Measurements from ENCODE around the gene MRPL23. TPM values are rescaled to one million over a fixed set of nuclear protein-coding genes. Genes with fewer than 3 reads are reported as not detected.

Gene MRPL23
- total RNA-seq, 4 donors from 2014 or later, result 93.3 to 116 (median 95.0) TPM

DNA sequence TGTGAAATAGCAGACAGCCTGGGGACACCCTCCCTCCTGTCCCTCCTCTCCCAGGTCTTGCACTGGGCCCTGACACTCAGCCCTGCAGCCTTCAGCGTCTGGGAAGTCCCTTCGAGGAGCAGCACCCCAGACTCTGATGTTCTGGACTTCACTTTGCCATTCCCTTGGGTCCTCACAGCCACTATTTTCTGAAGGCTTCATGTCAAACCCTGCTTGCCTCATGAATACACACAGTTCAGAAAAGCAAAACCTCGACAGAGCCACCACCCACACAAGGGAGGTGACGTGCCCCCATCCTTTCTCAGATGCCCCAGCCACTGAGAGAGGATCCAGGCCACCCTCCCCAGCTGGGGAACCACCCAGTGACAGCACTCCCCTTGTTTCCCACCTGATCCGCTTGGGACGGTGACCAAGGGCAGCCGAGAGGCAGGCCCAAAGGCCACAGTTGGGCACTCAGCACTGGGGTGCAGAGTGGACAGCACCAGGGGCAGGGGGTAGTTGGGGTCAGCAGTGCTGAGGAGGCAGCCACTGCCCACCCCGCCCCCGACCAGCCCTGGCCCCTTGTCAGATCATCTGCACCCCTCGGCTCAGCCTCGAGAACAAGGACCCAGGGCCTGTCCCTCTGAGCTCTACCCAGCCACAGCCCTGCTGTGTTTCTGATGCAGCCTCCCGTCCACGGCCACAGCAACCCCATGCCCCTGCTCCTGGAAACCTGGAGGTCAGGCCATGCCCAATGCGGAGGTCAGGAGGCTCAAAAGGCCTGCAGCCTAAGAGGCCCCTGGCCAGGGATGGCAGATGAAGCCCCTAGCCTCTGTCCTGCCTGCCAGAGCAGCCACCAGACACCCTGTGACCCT, 30.8 kb upstream of the MRPL23 start:
- peak in 1 of 3 donors; percentile 44 for DNase-seq
- Histone ChIP-seq H3K4me3 (no peak overlapping the region), H3K27ac (peak overlapping the region in 1 of 4 donors; percentile 10), H3K36me3 (no peaks in the 10 kb centered on the region), H3K27me3 (no peaks in the 10 kb centered on the region), H3K4me1 (peaks cover 0 to 9% (median 0%) of the 10 kb centered on the region in 4 donors), H3K9me3 (no peaks in the 10 kb centered on the region)
- no peak for TF ChIP-seq POLR2A (IDR thresholded peaks at IDR 0.05)
- TF ChIP-seq, protein P1, sequence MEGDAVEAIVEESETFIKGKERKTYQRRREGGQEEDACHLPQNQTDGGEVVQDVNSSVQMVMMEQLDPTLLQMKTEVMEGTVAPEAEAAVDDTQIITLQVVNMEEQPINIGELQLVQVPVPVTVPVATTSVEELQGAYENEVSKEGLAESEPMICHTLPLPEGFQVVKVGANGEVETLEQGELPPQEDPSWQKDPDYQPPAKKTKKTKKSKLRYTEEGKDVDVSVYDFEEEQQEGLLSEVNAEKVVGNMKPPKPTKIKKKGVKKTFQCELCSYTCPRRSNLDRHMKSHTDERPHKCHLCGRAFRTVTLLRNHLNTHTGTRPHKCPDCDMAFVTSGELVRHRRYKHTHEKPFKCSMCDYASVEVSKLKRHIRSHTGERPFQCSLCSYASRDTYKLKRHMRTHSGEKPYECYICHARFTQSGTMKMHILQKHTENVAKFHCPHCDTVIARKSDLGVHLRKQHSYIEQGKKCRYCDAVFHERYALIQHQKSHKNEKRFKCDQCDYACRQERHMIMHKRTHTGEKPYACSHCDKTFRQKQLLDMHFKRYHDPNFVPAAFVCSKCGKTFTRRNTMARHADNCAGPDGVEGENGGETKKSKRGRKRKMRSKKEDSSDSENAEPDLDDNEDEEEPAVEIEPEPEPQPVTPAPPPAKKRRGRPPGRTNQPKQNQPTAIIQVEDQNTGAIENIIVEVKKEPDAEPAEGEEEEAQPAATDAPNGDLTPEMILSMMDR (IDR thresholded peaks at IDR 0.05), result no peak

DNA sequence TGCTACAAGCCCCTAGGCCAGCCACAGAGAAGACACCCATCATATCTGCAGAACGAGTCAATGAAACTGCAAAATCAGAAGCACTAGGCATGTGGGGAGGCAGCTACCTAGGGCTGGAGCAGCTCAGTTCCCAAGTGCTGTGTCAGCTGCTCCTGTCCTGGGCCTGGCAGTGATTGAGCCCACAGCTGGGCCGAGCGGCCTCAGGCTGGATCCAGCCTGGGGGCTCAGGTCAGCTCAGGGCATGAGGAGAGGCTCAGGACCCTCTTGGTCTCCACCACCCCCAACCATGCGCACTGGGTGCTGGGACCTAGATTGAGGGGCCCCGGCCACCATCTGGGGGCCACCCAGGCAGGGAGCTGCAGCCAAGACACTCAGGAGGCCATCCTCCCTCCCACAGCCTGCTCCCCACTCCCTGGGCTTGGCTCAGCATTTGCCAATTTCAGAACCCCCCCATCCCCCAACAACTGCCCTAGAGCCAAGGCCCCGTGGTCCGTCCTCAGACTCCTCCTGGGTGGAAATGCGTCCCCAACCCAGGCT, 30.1 kb upstream of the MRPL23 start:
- Histone ChIP-seq H3K27ac (peak overlapping the region in 1 of 4 donors; percentile 10), H3K36me3 (no peaks in the 10 kb centered on the region), H3K4me1 (peaks cover 0 to 9% (median 0%) of the 10 kb centered on the region in 4 donors), H3K4me3 (no peak overlapping the region), H3K27me3 (no peaks in the 10 kb centered on the region), H3K9me3 (no peaks in the 10 kb centered on the region)
- DNase-seq, result peak in 1 of 3 donors; percentile 45
- TF ChIP-seq, protein P1 (IDR thresholded peaks at IDR 0.05), result no peak
- TF ChIP-seq POLR2A (IDR thresholded peaks at IDR 0.05), result no peak

DNA sequence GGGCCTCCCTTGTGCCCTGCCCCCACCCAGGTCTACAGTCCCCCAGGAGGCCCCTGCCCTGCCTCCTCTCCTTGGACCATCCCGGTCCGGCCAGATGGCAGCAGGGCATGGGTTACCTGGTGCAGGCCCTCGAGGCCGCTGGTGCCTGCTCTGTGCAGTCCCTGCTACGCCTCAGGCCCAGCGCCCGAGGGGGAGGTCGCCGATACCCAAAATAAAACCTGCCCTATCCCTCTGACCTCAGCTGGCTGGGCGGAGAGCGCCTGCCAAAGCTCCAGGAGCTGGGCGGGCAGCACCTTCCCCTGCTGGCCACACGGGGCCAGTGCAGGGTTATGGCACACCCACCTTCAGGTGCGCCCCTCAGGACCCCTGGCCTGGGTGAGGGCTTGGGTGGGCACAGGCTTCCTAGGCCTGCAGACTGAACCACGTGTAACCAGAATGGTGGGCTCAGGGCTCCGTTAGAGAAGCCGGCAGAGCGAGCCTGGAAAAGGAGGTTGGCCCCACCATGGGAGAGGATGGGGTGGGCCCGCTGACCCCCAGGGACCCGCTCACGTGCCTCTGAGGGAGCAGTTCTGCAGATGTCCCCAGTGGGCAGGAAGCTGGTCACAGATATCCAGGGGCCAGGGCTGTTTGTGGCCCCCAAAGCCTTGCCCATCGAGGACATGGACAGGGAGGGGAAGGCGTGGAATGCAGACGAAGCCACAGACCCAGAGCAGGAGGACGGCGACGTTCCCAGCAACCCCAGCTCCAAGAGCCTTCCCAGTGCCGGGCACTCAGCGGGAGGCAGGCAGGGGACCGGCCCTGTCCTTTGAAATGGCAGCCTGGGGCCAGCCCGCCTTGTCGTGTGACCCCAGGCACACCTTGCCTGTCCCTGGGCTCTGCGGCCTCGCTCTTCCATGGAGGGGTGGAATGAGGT, 29.4 kb upstream of the MRPL23 start:
- peaks cover 0 to 9% (median 0%) of the 10 kb centered on the region in 4 donors for H3K4me1 ChIP-seq
- TF ChIP-seq POLR2A (IDR thresholded peaks at IDR 0.05), result no peak
- TF ChIP-seq, protein P1 (IDR thresholded peaks at IDR 0.05), result peak; percentile 40 to 51 (median 44)
- H3K9me3 ChIP-seq, result no peaks in the 10 kb centered on the region
- no peak overlapping the region for H3K4me3 ChIP-seq
- no peaks in the 10 kb centered on the region for H3K36me3 ChIP-seq
- peak in 1 of 3 donors; percentile 49 for DNase-seq
- peak overlapping the region in 1 of 4 donors; percentile 10 for H3K27ac ChIP-seq
- H3K27me3 ChIP-seq, result no peaks in the 10 kb centered on the region

DNA sequence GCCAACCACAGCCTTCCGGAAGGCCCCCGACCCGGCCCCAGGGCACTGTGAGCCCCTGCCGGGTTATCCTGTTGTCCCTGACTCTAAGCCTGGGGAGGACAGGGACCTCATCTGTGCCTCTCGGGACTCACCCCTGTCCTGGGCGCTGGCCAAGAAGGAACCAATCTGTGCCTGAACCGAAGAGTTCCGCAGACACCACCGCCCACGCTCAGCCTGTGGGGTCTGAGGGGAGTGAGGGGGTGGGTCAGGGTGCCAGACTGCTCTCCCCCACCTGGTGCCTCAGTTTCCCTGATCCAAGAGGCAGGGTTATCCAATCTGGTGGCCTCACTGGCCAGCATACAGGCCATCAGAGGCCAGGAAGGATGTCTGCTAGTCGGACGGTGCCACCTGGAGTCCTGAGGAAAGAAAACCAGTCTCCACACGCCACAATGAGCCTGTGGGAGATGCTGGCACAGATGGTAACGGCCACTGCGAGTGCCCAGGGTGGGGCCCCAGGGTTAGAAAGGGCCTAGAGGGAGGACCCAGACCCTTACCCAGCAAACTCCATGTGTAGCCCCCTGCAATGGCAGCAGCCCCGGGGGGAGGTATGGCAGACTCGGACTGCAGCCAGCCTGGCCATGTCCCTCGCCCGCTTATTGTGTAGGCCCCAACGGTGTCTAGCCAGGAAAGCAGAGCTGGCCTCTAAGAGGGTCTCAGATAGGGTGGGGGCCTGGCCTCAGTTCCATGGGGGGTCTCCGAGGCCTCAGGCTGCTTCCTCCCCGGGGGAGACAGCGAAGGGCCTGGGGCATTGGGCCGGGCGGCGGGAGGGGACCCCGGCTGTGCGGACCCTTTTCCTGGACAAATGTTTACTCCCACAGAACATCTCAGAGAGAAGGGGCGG, 28.5 kb upstream of the MRPL23 start:
- peaks cover 0 to 9% (median 0%) of the 10 kb centered on the region in 4 donors for H3K4me1 ChIP-seq
- H3K36me3 ChIP-seq, result no peaks in the 10 kb centered on the region
- TF ChIP-seq, protein P1 (IDR thresholded peaks at IDR 0.05), result peak in 2 of 6 experiments; percentile 21 to 27
- TF ChIP-seq POLR2A (IDR thresholded peaks at IDR 0.05), result no peak
- H3K4me3 ChIP-seq, result no peak overlapping the region
- DNase-seq, result peak in 1 of 3 donors; percentile 47
- H3K27ac ChIP-seq, result no peak overlapping the region
- no peaks in the 10 kb centered on the region for H3K9me3 ChIP-seq
- H3K27me3 ChIP-seq, result no peaks in the 10 kb centered on the region
